HG03097 (cell line): ENCODE measurements around the gene PRKG1.
A peak's percentile ranks its signal among the peaks of the same experiment; 100 is the strongest.

Source experiments
- ATAC-seq: cut with Tn5 transposase; IDR thresholded peaks from one replicate; pipeline ENCODE4 v1.9.1; 2021; ENCODE audit not compliant: unreplicated experiment, low FRiP score

Gene PRKG1

DNA sequence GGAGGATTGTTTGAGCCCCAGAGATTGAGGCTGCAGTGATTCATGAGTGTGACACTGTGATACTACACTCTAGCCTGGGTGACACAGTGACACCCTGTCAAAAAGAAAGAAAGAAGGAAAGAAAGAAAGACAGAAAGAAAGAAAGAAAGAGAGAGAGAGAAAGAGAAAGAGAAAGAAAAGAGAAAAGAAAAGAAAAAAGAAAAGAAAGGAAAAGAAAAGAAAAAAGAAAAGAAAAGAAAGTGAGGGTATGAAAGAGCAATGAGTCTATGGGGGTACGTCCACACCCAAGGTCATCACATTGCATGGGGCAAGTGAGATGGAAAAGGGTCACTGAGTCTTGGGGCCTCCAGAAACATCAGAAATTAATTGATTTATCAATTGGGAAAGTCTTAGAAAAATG is 760.3 kb downstream of the PRKG1 start:
- no peak for ATAC-seq

DNA sequence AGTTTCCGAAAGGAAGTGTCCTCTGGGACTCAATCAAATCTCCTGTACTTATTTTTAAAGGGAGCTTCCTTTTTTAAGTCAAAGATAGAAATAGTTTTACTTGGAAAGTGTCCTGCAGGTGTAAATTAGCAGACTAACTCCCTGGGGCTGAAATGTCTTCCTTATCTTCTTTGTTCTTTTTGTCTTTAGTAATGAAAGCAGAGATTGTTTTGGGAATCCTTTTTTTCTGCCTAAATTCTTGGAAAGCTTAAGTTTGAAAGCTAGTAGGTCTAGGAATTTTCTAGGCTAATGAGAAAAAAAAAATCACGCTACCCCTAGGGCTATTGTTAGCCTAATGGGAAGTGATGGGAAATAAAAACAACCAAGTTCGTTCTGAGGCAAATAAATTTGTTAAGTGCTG is 764.2 kb downstream of the PRKG1 start:
- ATAC-seq: no peak

GRCh38 chr10:51843966-51844365 is 769.7 kb downstream of the PRKG1 start:
- ATAC-seq: no peak

DNA sequence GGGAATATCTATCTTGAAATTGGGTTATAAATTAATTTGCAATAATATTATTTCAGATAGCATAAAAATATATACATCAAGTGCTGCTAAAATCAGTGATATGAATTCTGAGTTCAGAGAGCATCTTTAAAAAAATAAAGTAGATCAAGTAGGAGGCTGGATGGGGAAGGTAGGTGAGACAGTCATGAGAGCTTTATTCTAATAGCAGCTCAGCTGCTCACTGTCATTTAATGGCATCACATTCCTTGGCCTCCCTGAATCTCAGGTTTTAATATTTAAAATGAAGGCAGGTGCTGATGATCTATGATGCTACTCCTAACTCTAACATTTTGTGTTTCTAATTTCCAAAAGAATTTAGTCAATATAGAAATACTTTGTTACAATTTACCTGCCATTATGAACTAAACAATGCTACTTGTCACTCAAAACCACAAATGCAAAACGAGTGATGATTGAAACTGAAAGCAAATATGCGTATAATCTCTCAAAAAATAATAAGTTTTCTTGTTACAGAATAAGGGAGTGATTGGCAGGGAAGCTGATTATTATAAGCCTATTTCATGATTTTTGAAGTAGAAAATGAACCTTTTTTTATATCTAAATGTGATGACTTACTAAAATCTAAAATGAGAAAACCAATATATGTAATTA is 772.7 kb downstream of the PRKG1 start:
- ATAC-seq: no peak

DNA sequence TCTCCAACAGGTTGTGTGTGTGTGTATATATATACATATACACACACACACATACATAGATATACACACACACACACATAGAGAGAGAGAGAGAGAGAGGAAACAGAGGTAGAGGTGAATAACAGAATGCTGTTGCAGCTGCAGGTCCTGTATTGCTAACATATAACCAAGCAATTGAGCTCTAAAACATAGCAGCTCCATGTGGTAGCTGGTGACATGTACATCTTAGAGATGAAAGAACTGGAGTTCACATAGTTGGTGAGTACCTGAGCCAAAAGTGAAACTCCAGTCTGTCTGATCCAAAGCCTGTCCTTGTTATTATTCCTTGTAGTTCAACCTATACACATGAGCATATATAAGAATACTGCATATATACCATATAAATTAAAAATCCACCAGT is 778.0 kb downstream of the PRKG1 start:
- ATAC-seq: no peak

DNA sequence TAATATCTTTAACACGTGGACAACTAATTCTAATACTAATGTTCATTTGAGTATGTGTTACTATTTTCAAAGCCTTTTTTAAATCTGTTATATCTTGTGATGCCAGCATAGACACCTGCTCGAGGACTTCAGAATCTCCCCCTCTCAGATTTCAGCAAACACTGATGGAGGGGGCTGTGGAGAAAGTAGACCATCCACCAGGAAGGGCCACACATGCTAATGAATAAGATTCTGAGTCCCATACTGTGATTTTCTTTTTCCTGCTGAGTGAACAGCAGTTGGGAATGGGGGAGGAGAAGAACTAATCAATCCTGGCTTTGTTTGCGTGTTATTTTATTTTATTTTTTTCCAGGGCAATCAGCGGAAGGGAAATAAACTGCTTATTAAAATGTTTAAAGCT is 783.0 kb downstream of the PRKG1 start:
- no peak for ATAC-seq

- no peak for ATAC-seq
Measured at GRCh38 chr10:51860257-51860656, 786.0 kb downstream of the PRKG1 start.

DNA sequence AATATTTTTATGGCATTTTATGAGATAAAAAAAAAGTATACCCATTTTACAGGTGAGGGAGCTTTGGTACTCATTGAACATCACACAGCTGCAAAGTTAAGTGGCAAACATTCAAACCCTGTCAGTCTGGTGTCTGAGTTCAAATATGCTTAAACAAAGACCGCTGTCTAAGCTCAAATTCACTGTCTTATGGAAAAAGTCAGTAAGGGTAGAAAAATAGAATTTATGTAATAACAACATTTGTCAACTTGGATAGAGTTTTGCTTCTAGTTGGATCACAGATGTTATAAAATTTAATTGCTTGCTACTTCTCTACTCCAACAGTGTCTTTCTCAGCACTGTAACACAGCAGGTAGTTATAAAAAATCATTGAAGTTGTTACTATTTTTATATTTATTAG is 786.8 kb downstream of the PRKG1 start:
- no peak for ATAC-seq

- no peak for ATAC-seq
Measured at GRCh38 chr10:51861731-51862130, 787.4 kb downstream of the PRKG1 start.

GRCh38 chr10:51862149-51862548 is 787.9 kb downstream of the PRKG1 start:
- ATAC-seq: no peak

- ATAC-seq: no peak
Measured at GRCh38 chr10:51867956-51868355, 793.7 kb downstream of the PRKG1 start.

- no peak for ATAC-seq
Measured at GRCh38 chr10:51874131-51874530, 799.8 kb downstream of the PRKG1 start.

- no peak for ATAC-seq
Measured at GRCh38 chr10:51875610-51876009, 801.3 kb downstream of the PRKG1 start.

DNA sequence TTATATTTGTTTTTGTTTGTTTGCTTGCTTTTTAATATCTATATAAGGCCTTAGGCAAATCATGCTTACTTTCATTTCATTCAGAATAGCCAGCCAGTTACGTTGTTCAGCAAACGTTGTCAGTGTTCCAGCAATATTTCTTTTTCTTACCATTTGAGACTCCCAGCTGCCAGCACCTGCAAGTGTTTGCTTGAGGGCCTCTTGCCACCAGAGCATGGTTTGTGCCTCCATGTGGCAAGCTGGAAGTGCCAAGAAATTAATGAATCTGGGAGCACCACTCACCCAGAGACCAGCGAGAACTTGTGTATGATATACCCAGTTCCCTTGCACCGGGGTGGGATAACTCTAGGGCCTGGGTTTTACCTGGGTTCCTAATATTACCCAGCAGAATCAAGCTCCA is 802.2 kb downstream of the PRKG1 start:
- no peak for ATAC-seq

DNA sequence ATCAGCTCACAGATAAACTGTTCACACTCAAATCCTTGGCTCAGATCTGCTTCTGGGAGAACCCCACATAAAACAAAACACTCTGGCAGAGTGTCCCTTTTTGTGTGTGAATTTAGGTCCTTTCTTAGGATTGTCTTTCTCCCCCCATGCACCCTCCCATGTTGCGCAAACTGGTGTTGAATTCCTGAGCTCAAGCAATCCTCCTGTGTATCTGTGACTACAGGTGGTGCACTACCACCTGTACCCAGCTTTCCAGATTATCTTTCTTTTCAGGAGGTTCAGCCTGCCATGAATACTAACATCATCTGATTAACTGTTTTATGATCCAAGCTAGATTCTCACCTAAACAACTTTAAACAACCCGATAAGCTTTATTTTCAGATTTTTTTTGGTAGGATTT is 802.7 kb downstream of the PRKG1 start:
- ATAC-seq: no peak

DNA sequence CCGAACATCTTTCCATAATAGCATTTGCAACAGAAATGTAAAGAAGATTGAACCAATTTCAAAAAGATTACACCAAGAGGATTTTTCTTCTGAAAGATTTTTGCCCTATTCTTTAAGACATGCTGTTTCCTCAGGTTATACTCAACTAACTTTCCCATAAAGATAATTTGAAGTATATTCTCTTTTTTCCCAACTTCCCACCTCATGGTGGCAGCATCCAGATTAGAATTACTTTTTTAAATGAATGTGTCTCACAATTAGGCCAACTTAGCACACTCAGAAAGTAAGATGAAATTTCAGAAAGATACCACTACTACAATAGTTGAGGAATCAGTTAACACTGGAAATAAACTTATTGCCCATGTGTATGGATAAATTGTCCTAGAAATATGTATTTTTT is 803.3 kb downstream of the PRKG1 start:
- ATAC-seq: no peak

DNA sequence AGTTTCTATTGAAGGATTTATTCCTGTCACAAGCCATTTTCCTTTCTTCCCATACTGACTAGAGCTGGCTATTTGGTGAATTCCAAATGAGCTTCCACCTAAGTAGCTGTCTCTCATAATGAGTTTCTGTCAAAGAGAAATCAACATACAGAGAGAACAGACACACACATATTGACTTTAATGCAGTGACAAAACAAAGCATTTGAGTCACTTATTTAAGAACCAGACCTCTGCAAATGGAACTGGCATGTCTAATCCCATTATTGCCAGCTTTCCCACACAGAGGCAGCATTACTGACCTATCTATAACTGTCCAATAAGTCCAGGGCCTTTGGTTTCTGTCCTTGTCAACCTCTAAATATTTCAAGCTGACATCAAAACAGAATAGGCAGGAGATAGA is 804.4 kb downstream of the PRKG1 start:
- peak; percentile 5 for ATAC-seq

GRCh38 chr10:51879238-51879637 is 805.0 kb downstream of the PRKG1 start:
- peak; percentile 93 for ATAC-seq

GRCh38 chr10:51881213-51881612 is 806.9 kb downstream of the PRKG1 start:
- no peak for ATAC-seq

DNA sequence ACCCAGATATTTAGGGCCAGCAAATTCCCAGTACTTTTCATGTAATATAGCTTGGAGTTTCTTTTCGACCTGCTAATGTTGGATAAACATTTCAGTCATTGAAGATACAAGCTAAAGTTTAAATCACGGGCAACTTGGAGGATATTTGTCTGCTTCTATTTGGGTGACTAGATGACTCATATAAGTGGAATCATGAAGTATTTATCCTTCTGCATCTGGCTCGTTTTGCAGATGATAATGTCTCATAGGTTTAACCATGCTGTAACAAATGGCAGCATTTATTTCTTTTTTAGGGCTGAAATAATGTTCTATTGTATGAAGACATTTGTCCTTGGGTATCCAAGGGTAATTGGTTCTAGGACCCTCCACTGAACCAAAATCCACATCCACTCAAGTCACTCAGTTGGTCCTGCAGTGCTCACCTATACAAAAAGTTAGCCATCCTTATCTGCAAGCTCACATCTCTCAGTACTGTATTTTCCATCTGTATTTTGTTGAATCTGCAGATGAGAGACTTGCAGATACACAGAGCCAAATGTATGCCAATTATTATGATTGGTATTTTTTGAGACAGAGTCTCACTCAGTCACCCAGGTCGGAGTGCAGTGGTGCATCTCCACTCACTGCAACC is 812.3 kb downstream of the PRKG1 start:
- ATAC-seq: no peak

- ATAC-seq: no peak
Measured at GRCh38 chr10:51888263-51888662, 814.0 kb downstream of the PRKG1 start.

- ATAC-seq: no peak
Measured at GRCh38 chr10:51892313-51892712, 818.0 kb downstream of the PRKG1 start.
